Right kidney (tissue), 9 donors: Measurements from ENCODE around the gene NLK.
"Not testable (repeated sequence)": the region's sequence is repeated elsewhere in the genome, so short reads cannot be mapped to it uniquely, and the experiment has no call there.

ENCODE experiments used
- DNase-seq: peaks from one replicate; pipeline ENCODE4 v3.0.0-alpha.2; 2016
- long read RNA-seq, 8 donors: transcript quantifications; one replicate each; lab custom pipeline, GENCODE V29; 2026

NLK gene
- long read RNA-seq, donor 1, full-length matches to known transcripts = 7 of 7 reads
- long read RNA-seq, donor 1, partial matches to known transcripts = 0 of 7 reads
- long read RNA-seq, donor 1, other reads (novel, unspliced or antisense) = 0 of 7 reads
- long read RNA-seq, donor 2, full-length matches to known transcripts = 6 of 6 reads
- long read RNA-seq, donor 2, partial matches to known transcripts = 0 of 6 reads
- long read RNA-seq, donor 2, other reads (novel, unspliced or antisense) = 0 of 6 reads
- long read RNA-seq, donor 3, full-length matches to known transcripts = 9 of 9 reads
- long read RNA-seq, donor 3, partial matches to known transcripts = 0 of 9 reads
- long read RNA-seq, donor 3, other reads (novel, unspliced or antisense) = 0 of 9 reads
- long read RNA-seq, donor 4, full-length matches to known transcripts = 7 of 7 reads
- long read RNA-seq, donor 4, partial matches to known transcripts = 0 of 7 reads
- long read RNA-seq, donor 4, other reads (novel, unspliced or antisense) = 0 of 7 reads
- long read RNA-seq, donor 5, full-length matches to known transcripts = 10 of 10 reads
- long read RNA-seq, donor 5, partial matches to known transcripts = 0 of 10 reads
- long read RNA-seq, donor 5, other reads (novel, unspliced or antisense) = 0 of 10 reads
- long read RNA-seq, donor 6, full-length matches to known transcripts = 10 of 10 reads
- long read RNA-seq, donor 6, partial matches to known transcripts = 0 of 10 reads
- long read RNA-seq, donor 6, other reads (novel, unspliced or antisense) = 0 of 10 reads
- long read RNA-seq, donor 7 = 0 reads
- long read RNA-seq, donor 8, full-length matches to known transcripts = 5 of 5 reads
- long read RNA-seq, donor 8, partial matches to known transcripts = 0 of 5 reads
- long read RNA-seq, donor 8, other reads (novel, unspliced or antisense) = 0 of 5 reads

- no peak for DNase-seq
Observed at GRCh38 chr17:28042657-28042720, at the start of gene NLK. Gene NLK (plus strand): TSS chr17:28042677. CDS start chr17:28042874, 197 bp downstream.

- no peak for DNase-seq
Observed at GRCh38 chr17:27993161-27993695, 49.2 kb upstream of the NLK start.

- DNase-seq = no peak
Observed at GRCh38 chr17:27993723-27994310, 48.7 kb upstream of the NLK start.

GRCh38 chr17:27994586-27994985 is 47.9 kb upstream of the NLK start:
- no peak for DNase-seq

- no peak for DNase-seq
Observed at GRCh38 chr17:27995554-27995953, 46.9 kb upstream of the NLK start.

- no peak for DNase-seq
Observed at GRCh38 chr17:27996202-27997043, 46.1 kb upstream of the NLK start.

- DNase-seq = no peak
Observed at GRCh38 chr17:27997044-27997401, 45.5 kb upstream of the NLK start.

GRCh38 chr17:27997522-27997921 is 45.0 kb upstream of the NLK start:
- no peak for DNase-seq

GRCh38 chr17:28001149-28001548 is 41.3 kb upstream of the NLK start:
- DNase-seq = no peak

GRCh38 chr17:28004344-28004743 is 38.1 kb upstream of the NLK start:
- DNase-seq = no peak

- DNase-seq = not testable (repeated sequence)
Observed at GRCh38 chr17:28007925-28008324, 34.6 kb upstream of the NLK start.

- peak; percentile 23 for DNase-seq
Observed at GRCh38 chr17:28008513-28008912, 34.0 kb upstream of the NLK start.

GRCh38 chr17:28010406-28010805 is 32.1 kb upstream of the NLK start:
- no peak for DNase-seq

- DNase-seq = no peak
Observed at GRCh38 chr17:28018439-28019070, 23.9 kb upstream of the NLK start.

GRCh38 chr17:28020515-28020914 is 22.0 kb upstream of the NLK start:
- DNase-seq = no peak

- DNase-seq = no peak
Observed at GRCh38 chr17:28029044-28029443, 13.4 kb upstream of the NLK start.

GRCh38 chr17:28030386-28030785 is 12.1 kb upstream of the NLK start:
- DNase-seq = no peak

GRCh38 chr17:28031174-28031573 is 11.3 kb upstream of the NLK start:
- DNase-seq = no peak

- DNase-seq = no peak
Observed at GRCh38 chr17:28033972-28034714, 8.3 kb upstream of the NLK start.

- not testable (repeated sequence) for DNase-seq
Observed at GRCh38 chr17:28035452-28035851, 7.0 kb upstream of the NLK start.

- not testable (repeated sequence) for DNase-seq
Observed at GRCh38 chr17:28035884-28036283, 6.6 kb upstream of the NLK start.
